SIG-M5 (cell line): Measurements from ENCODE around the gene MAGI1.

Experiments used
- DNase-seq: peaks from one replicate; lab custom pipeline; 2025; lab: John Stamatoyannopoulos, UW

MAGI1 gene

DNA sequence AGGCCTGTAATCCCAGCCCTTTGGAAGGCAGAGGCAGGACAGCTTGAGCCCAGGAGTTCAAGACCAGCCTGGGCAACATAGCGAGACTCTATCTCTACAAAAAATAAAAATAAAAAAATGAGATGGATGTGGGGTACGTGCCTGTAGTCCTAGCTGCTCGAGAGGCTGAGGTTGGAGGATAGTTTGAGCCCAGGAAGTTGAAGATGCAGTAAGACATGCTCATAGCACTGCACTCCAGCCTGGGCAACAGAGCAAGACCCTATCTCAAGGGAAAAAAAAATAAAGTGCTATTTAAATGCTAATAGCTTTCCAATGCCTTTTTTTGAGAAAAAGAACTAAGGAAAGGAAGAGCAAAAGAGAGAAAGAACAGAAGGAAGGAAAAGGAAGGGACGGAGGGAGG lies 94.5 kb downstream of the MAGI1 start:
- no peak for DNase-seq

DNA sequence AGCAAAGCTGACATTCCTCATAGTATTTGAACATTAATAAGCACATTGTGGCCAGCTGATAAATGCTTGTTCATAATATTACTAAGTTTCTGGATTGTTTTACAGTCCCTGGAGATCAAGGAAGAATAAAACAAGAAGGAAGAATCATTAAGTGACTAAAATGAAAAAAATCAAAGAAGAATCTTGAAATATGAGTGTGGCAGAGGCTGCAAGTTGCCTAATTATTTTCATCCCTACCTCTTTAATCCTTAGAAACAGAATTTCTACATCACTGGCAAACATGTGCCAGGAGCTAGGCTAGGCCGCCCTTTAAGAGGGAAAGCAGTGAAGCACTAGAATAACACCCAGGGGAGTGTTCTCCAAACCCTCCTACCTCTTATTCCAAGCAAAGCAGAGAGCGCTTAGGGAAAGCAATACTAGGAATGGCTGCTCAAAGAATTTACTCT lies 98.9 kb downstream of the MAGI1 start:
- no peak for DNase-seq

DNA sequence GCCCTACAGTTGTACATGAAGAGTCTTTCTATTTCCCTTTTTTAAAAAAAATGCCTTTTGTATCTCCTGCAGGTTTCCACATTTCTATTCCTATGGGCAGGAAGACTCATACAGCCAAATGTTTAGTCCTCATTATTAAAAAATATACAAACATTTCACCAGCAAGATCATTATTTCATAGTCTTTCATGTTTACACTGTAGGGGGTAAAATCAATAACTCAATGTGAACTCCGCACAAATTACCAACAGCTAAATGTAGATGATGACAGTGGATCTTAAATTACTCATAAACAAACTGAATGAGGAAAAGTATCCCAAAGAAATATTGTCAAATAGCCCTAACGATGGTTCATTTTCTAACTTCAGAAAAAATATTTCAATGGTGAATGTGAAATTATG lies 99.5 kb downstream of the MAGI1 start:
- no peak for DNase-seq

DNA sequence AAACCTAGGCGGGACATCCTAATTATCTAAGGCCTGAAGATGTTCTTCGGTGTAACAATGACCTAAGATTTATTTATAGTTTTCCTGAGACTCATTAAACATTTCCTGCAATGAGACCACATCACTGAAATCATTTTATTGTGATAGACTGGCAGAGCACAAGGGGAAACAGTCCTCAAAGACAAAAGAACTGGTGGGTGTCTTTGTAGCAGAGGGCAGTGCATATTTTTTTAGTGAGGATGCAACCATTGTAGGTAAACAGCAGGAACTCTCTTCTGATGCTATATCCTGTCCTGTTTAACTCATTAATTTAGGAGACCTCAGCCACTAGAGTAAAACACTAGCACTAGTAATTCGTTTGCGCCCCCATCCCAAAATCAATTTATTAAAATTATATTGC lies 100.0 kb downstream of the MAGI1 start:
- no peak for DNase-seq

GRCh38 chr3:65938147-65938546 lies 100.6 kb downstream of the MAGI1 start:
- no peak for DNase-seq

GRCh38 chr3:65936908-65937638 lies 101.6 kb downstream of the MAGI1 start:
- no peak for DNase-seq

DNA sequence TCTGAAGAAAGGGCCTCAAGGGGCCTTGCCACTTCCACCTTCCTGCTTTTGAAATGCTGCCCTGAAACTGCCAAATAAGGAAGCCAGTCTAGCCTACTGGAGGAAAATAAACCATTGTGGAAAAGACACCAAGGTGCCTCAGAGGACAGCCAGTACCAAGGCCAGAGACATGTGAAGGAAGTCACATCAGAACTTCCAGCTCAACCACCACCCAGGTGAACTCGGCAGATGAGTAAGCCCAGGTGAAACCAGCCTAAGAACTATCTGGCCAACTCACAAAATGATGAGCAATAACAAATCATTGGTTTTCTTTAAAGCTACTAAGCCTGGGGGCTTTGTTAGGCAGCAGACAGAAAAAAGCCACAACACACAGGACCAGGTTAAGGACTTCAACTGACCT lies 103.0 kb downstream of the MAGI1 start:
- no peak for DNase-seq

DNA sequence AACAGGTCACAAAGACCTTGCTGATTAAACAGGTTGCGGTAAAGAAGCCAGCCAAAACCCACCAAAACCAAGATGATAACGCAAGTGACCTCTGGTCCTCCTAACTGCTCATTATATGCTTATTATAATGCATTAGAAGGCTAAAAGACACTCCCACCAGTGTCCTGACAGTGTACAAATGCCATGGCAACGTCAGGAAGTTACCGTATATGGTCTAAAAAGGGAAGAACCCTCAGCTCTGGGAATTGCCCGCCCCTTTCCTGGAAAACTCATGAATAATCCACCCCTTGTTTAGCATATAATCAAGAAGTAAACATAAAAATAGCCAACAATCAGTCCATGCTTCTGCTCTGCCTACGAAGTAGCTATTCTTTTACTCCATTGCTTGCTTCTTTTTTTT lies 108.1 kb downstream of the MAGI1 start:
- no peak for DNase-seq

DNA sequence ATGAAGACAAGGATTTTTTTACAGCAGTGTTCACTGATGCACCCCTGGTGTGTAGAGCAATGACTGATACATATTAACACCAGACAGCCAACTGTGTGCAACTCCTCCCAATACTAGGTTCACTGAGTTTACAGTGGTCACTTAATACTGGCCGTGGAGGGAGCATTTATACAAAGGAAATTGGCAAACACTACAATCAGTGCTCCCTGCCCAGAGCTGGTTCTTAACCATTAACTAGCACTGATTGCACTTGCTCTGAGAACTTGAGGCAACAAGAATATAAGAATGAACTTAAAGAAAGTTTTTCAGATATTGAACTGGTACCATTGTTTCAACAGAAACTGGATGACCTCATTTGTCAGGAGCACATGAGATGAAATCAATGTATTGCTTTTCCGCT lies 110.6 kb downstream of the MAGI1 start:
- DNase-seq = no peak

GRCh38 chr3:65927576-65927975 lies 111.1 kb downstream of the MAGI1 start:
- DNase-seq = no peak

DNA sequence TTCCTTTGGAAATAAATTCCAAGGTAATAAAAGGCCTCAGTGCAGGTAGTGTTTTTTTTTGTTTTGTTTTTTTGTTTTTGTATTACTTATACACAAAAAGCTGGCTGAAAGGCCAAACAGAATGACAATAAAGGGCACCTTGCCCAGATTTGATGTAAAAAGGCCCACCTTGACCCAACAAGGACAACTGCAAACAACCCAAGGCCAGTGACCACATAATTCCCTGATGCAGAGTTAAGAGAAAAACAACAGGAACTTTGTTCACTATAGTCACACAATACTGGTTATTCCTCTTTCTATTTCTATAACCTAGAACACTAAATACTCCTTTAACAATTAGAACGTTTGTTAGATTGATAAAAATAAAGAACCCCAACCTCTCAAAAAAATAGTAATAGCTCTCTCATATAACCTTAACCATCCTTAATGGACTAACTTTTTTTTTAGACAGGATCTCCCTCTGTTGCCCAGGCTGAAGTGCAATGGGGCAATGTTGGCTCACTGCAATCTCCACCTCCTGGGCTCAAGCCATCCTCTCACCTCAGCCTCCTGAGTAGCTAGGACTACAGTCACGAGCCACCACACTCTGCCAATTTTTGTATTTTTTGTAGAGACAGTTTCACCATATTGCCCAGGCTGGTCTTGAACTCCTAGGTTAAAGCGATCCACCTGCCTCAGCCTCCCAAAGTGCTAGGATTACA lies 113.3 kb downstream of the MAGI1 start:
- no peak for DNase-seq

DNA sequence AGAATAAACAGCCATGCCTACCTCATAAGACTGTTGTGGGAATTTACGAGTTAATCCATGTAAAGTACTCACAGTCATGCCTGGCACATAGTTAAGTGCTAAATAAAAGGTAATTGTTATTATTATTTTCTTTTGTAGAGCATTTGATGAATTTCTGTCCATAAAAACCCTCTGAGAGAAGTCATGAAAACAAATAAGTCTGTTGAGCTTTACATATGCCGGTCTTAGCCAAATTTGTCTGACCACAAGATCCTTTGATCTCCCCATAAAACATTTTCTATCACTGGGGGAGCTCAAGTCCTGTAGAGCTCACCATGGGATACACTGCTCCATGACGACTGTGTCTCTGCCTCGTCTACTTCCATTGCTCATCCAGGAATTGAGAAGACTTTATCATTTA lies 114.0 kb downstream of the MAGI1 start:
- DNase-seq = no peak

DNA sequence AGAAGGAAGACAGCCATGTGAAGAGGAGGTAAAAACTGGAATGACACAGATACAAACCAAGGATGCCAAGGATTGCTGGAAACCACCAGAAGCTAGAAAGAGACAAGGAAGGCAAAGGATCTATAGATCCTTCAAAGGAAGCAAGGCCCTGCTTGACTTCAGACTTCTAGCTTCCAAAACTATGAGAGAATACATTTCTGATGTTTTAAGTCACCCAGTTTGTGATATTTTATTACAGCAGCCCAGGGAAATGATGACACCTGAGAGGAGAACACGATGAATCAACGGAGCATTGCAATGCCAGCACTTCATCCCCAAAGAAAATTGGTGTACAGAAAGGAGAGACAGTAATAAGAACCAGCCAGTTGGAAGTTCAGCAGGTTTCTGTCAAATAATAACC lies 116.3 kb downstream of the MAGI1 start:
- no peak for DNase-seq

- no peak for DNase-seq
Measured at GRCh38 chr3:65919826-65920225, 118.9 kb downstream of the MAGI1 start.

DNA sequence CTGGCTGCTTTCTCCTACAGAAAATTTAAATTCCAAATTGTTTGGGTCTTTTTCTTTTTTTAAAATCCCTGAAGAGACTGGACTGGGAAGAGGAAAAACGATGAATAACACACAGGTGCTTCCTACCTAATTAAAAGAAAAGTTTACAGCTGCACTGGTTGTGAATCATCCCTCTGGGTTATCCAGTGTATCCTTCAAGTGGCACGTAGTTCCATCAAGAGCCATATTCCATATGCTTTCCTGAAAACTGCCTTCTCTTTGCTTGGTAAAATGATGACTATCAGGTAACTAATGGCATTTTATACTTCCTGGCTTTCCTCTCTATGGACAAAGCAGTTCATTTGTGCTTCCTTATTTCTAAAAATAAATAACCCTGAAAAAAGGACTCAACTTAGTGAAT lies 123.2 kb downstream of the MAGI1 start:
- no peak for DNase-seq

GRCh38 chr3:65914740-65915367 lies 123.9 kb downstream of the MAGI1 start:
- no peak for DNase-seq

GRCh38 chr3:65914032-65914739 lies 124.5 kb downstream of the MAGI1 start:
- DNase-seq = no peak

DNA sequence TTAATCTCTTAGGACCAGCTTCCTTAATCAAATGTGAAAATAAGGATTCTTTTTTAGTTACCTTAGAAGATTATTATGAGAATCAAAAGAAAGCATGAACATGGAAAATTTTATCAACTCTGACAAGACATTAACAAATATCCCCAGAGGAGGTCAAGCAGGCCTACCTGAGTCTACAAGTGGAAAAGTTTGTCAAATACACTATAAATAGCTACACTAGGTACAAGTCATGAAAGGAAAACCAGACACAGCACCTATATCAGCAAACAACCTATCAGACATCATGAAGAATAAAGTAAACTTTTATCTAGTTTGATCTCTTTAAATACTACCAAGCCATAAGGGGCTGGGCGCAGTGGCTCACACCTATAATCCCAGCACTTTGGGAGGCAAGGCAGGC lies 126.1 kb downstream of the MAGI1 start:
- DNase-seq = no peak

GRCh38 chr3:65908588-65908987 lies 130.1 kb downstream of the MAGI1 start:
- no peak for DNase-seq

DNA sequence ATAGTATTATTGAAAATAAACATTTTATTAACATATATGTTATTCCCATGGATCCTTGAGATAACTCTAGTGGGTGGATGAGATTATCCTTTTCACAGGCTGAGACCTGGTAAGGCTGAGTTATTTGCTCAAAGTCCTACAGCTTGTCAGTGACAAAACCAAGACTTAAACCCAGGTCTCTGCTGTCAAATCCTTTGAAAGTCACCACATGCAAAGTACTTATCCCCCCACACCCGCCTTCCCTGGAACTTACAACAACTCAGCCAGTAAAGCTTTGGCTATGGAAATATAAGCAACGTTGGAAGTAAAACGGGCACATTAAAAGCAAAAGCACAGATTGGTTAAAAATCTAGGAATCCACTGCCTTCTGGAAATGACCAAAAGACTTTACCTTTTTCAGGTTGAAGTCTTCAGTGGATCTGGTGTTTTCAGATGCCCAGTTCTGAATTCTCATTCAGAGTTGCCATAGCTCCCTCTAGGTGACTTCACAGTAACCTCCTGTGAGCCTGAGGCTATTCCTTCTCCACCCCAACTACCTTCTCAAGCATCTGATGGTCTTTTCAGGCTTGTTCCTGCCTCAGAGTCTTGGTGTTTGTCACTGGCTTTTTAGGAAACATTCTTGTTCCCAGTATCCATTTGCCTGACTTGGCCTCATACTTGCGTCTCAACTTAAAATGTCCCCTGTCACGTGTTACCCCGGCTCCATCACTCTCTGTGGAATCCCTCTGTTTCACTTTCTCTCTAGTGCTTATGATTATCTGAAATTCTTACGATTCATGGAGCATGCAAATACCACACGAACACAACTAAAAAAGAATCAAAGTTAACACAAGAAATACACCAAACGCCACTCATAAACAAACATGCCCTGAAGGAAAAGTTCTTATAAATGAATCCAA lies 131.2 kb downstream of the MAGI1 start:
- no peak for DNase-seq

GRCh38 chr3:65905771-65906170 lies 132.9 kb downstream of the MAGI1 start:
- DNase-seq = no peak

DNA sequence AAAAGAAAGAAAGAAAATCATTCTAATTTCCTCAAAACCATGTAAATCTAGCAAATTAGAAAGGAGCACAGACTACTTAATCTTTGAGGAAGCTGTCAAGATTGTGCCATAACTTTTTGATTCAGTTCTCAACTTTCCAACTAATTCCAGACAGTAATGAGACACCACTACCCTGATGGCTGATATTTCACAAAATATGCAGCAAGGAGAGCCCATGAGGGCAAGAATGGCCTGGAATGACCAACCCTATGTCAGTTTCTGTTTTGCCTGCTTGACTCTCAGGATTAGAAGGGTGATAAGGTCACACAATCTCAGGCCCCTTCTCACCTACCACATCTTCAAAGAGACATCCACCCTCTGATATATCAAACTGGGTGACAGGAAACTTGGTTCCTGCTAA lies 134.7 kb downstream of the MAGI1 start:
- no peak for DNase-seq
